Natural killer cell (primary cell): ENCODE results near the gene MYH3. TPM values are rescaled to one million over a fixed set of nuclear protein-coding genes. Genes with fewer than 3 reads are reported as not detected.

Source experiments
- ATAC-seq, 3 donors: fragments of 150-1000 bp in 2 of 3; fragments of 200-7000 bp in 1 of 3; cut with Tn5 transposase; 1 replicate in 1 of 3; 2 replicates in 2 of 3; pipeline ENCODE4 v1.10.0; 2021; ENCODE audit warnings: mild to moderate bottlenecking in 2 of 3, moderate library complexity in 2 of 3
- DNase-seq, 2 donors: peaks; one replicate each; pipeline versions ENCODE4 v3.0.0 to v3.0.0-alpha.2; 2013 to 2021; ENCODE audit warnings: mixed read lengths in 1 of 2
- H3K27ac ChIP-seq: one replicate; pipeline ENCODE4 v1.5.1; 2013; ENCODE audit warnings: mild to moderate bottlenecking, low read length
- H3K27me3 ChIP-seq: one replicate; pipeline ENCODE4 v1.6.1; 2013; ENCODE audit warnings: low read length; ENCODE audit not compliant: control insufficient read depth, insufficient read depth
- H3K36me3 ChIP-seq: one replicate; pipeline ENCODE4 v1.6.1; 2013; ENCODE audit warnings: low read length; ENCODE audit not compliant: control insufficient read depth, insufficient read depth
- H3K4me1 ChIP-seq: one replicate; pipeline ENCODE4 v1.6.1; 2013; ENCODE audit warnings: low read length; ENCODE audit not compliant: control insufficient read depth, insufficient read depth
- H3K4me3 ChIP-seq: one replicate; pipeline ENCODE4 v1.5.1; 2013; ENCODE audit warnings: low read length
- H3K9me3 ChIP-seq: one replicate; pipeline ENCODE4 v1.6.1; 2013; ENCODE audit warnings: low read length; ENCODE audit not compliant: control insufficient read depth, insufficient read depth
- H3K27ac Mint-ChIP-seq, 2 donors: one replicate each; pipeline ENCODE4 v1.8.0; 2022; ENCODE audit warnings: mild to moderate bottlenecking in 2 of 2, mixed read lengths in 2 of 2, moderate library complexity in 1 of 2
- H3K27me3 Mint-ChIP-seq, 2 donors: one replicate each; pipeline ENCODE4 v1.8.0; 2022; ENCODE audit warnings: low read depth in 2 of 2, mixed read lengths in 2 of 2
- H3K36me3 Mint-ChIP-seq: one replicate; pipeline ENCODE4 v1.8.0; 2022; ENCODE audit warnings: mixed read lengths
- H3K4me1 Mint-ChIP-seq, 2 donors: one replicate each; pipeline ENCODE4 v1.8.0; 2022; ENCODE audit warnings: mixed read lengths in 2 of 2
- H3K4me3 Mint-ChIP-seq: one replicate; pipeline ENCODE4 v1.8.0; 2022; ENCODE audit warnings: mild to moderate bottlenecking, moderate library complexity, mixed read lengths
- H3K9me3 Mint-ChIP-seq, 2 donors: one replicate each; pipeline ENCODE4 v1.8.0; 2022; ENCODE audit warnings: mixed read lengths in 2 of 2
- WGBS: methylation state at CpG from one replicate; pipeline ENCODE4 v1.1.7; 2013; ENCODE audit warnings: missing lambda C conversion rate; ENCODE audit not compliant: insufficient coverage; 5-methylcytosine and 5-hydroxymethylcytosine counted together
- intact Hi-C: fragments of 100-400 bp; cut with micrococcal nuclease; formaldehyde crosslinking; loops from one replicate; pipeline ENCODE4 v1.14.2; 2022
- total RNA-seq, 4 donors: library from RNA; stranded (reverse); fragments of 120-200 nt in 1 of 4; gene quantifications; one replicate each; pipeline versions ENCODE4 v1.2.3 to v1.2.4, GENCODE V29; 2013 to 2022
- TF ChIP-seq, protein P1 (sequence below): fragments of 200-600 bp; IDR thresholded peaks from one replicate; pipeline ENCODE4 v1.8.0; 2022; ENCODE audit warnings: antibody characterized with exemption

Gene MYH3
- total RNA-seq, 3 donors from 2014 or later (not counting 1 experiment from before 2014, with no cell fraction given), result 4.3 to 6.6 (median 6.2) TPM

GRCh38 chr17:10687499-10687898, 30.4 kb upstream of the MYH3 start:
- Mint-ChIP-seq H3K4me1 (peaks cover 17 to 26% of the 10 kb centered on the region in 2 donors), H3K4me3 (no peak overlapping the region), H3K27me3 (no peaks in the 10 kb centered on the region), H3K36me3 (peaks cover 23% of the 10 kb centered on the region), H3K27ac (no peak overlapping the region), H3K9me3 (no peaks in the 10 kb centered on the region)
- DNase-seq (no peak), ATAC-seq (no peak)
- WGBS, result 83% methylated on average over 1 of the region's 2 CpGs
- no peaks in the 10 kb centered on the region for H3K4me1 ChIP-seq
- peaks cover 58% of the 10 kb centered on the region for H3K36me3 ChIP-seq
- H3K9me3 ChIP-seq, result no peaks in the 10 kb centered on the region
- TF ChIP-seq, protein P1, sequence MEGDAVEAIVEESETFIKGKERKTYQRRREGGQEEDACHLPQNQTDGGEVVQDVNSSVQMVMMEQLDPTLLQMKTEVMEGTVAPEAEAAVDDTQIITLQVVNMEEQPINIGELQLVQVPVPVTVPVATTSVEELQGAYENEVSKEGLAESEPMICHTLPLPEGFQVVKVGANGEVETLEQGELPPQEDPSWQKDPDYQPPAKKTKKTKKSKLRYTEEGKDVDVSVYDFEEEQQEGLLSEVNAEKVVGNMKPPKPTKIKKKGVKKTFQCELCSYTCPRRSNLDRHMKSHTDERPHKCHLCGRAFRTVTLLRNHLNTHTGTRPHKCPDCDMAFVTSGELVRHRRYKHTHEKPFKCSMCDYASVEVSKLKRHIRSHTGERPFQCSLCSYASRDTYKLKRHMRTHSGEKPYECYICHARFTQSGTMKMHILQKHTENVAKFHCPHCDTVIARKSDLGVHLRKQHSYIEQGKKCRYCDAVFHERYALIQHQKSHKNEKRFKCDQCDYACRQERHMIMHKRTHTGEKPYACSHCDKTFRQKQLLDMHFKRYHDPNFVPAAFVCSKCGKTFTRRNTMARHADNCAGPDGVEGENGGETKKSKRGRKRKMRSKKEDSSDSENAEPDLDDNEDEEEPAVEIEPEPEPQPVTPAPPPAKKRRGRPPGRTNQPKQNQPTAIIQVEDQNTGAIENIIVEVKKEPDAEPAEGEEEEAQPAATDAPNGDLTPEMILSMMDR, result no peak
- H3K27ac ChIP-seq, result no peak overlapping the region
- intact Hi-C loops, result no loop called here
- no peak overlapping the region for H3K4me3 ChIP-seq
- no peaks in the 10 kb centered on the region for H3K27me3 ChIP-seq

DNA sequence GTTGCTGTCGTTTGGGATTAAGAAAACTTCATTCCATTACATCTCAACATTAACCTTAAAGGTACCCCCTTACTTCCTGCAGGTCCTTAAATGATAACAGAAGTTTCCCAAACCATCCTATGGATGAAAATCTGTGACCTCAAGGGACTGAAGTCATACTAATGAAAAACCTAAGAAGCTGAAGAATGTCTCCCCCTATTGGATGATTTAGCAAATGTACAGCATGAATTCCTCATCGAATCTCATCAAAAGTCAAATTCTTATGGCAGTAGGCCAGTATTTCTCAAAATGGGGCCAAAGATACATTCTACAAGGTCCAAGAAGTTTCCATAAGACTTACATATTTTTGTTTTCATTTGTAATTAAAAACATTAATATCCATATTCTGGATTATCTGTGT, 26.7 kb upstream of the MYH3 start:
- peaks cover 37% of the 10 kb centered on the region for H3K36me3 Mint-ChIP-seq
- Histone ChIP-seq H3K27ac (no peak overlapping the region), H3K36me3 (peaks cover 54% of the 10 kb centered on the region), H3K4me1 (no peaks in the 10 kb centered on the region), H3K9me3 (no peaks in the 10 kb centered on the region), H3K4me3 (no peak overlapping the region), H3K27me3 (no peaks in the 10 kb centered on the region)
- H3K4me3 Mint-ChIP-seq, result no peak overlapping the region
- no peak for ATAC-seq
- H3K4me1 Mint-ChIP-seq, result peaks cover 0 to 9% of the 10 kb centered on the region in 2 donors
- intact Hi-C loops, result loop anchor here (5.0 kb wide), 1 partner anchor 37 kb away; no protein-coding TSS in a partner anchor
- H3K9me3 Mint-ChIP-seq, result no peaks in the 10 kb centered on the region
- WGBS, result 25% methylated on average over 1 of the region's 2 CpGs
- TF ChIP-seq, protein P1, result peak; percentile 61
- no peaks in the 10 kb centered on the region for H3K27me3 Mint-ChIP-seq
- no peak overlapping the region for H3K27ac Mint-ChIP-seq
- DNase-seq, result peak in 1 of 2 donors; percentile 38

DNA sequence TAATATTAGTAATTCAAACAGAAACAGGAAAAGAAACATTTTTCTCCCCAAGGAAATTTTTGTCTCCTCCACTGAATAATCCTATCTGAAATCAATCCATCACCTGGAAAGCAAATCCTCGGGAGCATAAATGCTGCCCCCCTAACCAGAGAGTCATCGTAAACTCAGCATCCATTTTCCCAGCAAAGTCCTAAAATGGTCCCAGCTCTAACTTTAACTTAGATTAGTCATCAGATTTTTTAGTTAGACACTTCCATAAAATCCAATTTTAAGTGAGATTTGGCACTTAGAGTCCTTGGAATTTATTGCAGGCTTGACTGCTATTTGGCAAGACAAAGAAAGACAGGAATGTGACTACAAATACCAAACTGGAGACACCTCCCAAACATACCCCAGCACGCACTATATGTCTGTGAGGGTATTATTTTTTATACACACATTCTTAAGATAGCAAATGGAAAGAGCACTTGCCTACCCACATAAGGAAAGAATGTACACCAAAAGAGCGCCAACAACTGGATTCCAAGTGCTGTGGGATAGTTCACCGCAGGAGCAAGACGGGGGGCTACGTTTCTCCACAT, 24.8 kb upstream of the MYH3 start:
- Mint-ChIP-seq H3K4me3 (no peak overlapping the region), H3K9me3 (no peaks in the 10 kb centered on the region), H3K27me3 (no peaks in the 10 kb centered on the region), H3K36me3 (peaks cover 37% of the 10 kb centered on the region), H3K4me1 (no peaks in the 10 kb centered on the region), H3K27ac (no peak overlapping the region)
- no peaks in the 10 kb centered on the region for H3K27me3 ChIP-seq
- intact Hi-C loops, result loop anchor here (5.0 kb wide), 1 partner anchor 35 kb away; no protein-coding TSS in a partner anchor
- H3K27ac ChIP-seq, result no peak overlapping the region
- DNase-seq, result no peak
- 95% methylated on average over 6 of the region's 7 CpGs for WGBS
- no peaks in the 10 kb centered on the region for H3K4me1 ChIP-seq
- no peaks in the 10 kb centered on the region for H3K9me3 ChIP-seq
- no peak for ATAC-seq
- TF ChIP-seq, protein P1, result no peak
- H3K4me3 ChIP-seq, result no peak overlapping the region
- peaks cover 56% of the 10 kb centered on the region for H3K36me3 ChIP-seq

- 93% methylated on average over 4 of the region's 4 CpGs for WGBS
- Histone ChIP-seq H3K36me3 (peaks cover 27% of the 10 kb centered on the region), H3K9me3 (no peaks in the 10 kb centered on the region), H3K4me3 (no peak overlapping the region), H3K27ac (no peak overlapping the region), H3K4me1 (no peaks in the 10 kb centered on the region), H3K27me3 (no peaks in the 10 kb centered on the region)
- TF ChIP-seq, protein P1, result no peak
- ATAC-seq, result no peak
- H3K4me1 Mint-ChIP-seq, result no peaks in the 10 kb centered on the region
- H3K9me3 Mint-ChIP-seq, result no peaks in the 10 kb centered on the region
- H3K27me3 Mint-ChIP-seq, result no peaks in the 10 kb centered on the region
- no peak overlapping the region for H3K27ac Mint-ChIP-seq
- no peak overlapping the region for H3K4me3 Mint-ChIP-seq
- DNase-seq, result no peak
- H3K36me3 Mint-ChIP-seq, result no peaks in the 10 kb centered on the region
- intact Hi-C loops, result no loop called here
Observed at GRCh38 chr17:10674704-10675103, 17.6 kb upstream of the MYH3 start.
